AG08396 (cell line): ENCODE measurements around the gene PAFAH2.

Experiments
- DNase-seq: peaks from one replicate; pipeline ENCODE4 v3.0.0; 2012; ENCODE audit warnings: low spot score, mixed read lengths

PAFAH2 gene

DNA sequence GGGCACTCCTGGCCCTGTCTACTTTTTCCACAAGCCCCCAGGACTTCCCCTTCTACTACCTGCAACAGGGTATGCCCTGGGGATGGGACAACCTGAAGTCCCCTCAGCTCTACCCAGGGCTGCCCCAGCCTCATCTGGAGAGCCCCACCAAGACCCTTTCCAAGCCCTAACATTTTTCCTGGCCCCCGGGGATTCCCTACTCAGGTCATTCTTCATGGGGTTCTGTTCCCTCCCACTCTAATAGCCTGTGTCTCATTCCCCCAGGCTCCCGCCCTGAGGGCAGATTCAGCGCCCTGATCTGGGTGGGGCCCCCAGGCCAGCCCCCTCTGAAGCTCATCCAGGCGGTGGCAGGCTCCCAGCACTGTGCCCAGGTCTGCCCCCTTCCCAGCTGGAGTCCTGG lies 33.3 kb upstream of the PAFAH2 start:
- DNase-seq, result no peak

DNA sequence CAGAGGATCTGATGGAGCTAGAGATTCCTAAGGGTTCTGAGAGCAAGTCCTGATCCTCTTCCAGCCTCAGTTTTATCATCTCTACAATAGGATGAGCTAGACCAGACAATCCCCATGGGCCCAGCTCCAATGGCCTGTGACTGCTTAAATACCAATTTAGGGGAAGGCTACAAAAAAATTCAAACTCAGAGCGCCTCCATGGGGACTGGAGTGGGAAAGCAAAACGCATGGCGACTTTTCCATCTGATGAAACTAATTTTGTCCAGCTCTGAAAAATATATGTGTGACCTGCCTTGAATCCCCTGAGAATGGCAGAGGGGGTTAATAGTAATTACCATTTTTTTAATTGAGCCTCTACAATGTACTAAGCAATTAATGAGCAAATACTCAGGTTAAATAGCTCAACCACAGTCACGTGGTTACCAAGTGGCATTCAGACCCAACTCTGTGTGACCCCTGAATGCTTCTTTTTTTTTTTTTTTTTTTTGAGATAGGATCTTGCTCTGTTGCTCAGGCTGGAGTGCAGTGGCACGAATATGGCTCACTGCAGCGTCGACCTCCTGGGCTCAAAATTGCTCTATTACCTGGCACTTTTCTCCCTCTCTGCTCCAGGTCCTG lies 32.1 kb upstream of the PAFAH2 start:
- DNase-seq, result no peak

DNA sequence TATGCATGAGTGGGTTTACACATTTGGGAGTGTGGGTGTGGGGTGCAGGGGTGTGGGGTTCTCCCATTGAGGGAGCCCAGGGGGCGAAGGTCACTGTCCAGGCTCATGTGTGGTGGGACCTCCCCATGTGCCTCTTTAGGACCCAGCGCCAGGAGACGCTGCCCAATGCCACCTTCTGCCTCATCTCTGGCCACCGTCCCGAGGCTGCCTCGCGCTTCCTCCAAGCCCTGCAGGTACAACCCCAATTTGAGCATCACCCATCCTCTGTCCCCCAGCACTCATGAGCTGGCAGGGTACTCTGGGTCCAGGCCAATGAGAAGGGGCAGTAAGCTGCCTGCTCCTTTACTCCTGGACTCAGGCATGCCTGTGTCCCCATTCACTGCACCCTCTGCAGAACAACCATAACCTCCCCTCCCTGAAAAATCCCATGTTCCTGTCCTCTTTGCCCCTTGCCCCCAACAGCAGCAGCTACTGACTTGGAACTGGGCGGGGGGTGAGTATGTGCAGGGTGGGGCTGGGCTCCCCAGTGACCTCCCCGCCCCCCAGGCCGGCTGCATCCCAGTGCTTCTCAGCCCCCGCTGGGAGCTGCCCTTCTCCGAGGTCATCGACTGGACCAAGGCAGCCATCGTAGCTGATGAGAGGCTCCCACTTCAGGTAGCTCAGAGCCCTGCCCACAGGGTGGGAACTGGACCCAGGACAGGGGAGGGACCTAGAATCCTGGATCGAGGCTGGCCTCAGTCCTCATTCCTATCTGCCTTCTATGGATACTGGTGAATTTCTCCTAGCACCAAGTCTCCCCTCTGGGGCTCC lies 31.4 kb upstream of the PAFAH2 start:
- DNase-seq, result no peak

DNA sequence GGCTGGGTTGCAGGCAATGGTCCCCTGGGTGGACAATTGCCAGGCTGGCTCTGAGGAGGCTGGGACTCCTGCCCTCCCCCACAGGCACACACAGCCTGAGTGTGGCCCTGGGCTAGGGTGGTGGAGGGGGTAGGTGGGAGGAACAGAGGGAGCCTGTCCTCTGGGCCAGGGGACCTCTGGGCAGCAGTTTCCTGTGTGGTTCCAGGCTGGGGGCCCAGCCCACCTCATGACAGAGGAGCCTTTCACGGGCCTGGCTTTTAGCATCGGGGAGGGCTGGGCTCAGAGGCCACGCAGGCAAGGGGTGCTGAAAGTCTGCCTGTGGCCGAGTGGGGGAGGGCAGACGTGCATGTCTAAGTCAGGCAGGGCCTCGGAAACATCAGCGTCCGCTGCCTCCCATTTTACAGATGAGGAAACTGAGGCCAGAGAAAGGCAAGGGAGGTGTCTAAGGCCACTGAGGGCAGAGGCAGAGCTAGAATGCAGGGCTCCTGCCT lies 30.7 kb upstream of the PAFAH2 start:
- DNase-seq, result no peak

DNA sequence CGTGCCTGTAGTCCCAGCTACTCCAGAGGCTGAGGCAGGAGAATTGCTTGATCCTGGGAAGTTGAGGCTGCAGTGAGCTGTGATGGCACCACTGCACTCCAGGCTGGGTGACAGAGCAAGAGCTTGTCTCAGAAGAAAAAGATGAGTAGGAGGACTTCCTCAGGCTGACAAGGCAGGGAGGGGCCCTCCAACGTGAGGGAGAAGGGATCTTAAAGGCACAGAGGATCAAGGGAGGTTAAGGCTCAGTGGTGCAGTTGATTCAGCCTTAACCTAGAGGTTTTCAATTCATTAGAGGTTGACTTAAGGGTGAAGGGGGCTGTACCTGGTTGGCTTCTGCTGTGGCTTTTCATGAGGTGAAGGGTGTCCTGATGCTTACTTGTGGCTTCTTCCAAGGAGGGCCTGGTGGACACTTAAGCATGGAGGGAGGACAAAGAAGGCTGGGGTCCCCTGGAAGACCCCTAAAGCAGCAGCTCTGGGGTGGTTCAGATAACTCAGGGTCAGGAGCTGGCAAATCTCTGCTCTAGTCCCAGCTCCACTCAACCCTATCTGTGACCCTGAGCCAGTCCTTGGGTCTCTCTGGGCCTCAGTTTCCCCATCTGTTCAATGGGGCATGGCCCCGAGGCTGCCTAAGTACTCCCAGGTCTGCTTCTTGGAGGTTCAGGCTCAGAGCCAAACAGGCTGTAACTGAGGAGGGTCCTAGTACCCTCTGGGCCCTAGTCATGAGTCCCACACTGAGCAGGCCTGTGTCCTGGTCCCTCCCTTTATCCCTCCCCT lies 30.0 kb upstream of the PAFAH2 start:
- no peak for DNase-seq

DNA sequence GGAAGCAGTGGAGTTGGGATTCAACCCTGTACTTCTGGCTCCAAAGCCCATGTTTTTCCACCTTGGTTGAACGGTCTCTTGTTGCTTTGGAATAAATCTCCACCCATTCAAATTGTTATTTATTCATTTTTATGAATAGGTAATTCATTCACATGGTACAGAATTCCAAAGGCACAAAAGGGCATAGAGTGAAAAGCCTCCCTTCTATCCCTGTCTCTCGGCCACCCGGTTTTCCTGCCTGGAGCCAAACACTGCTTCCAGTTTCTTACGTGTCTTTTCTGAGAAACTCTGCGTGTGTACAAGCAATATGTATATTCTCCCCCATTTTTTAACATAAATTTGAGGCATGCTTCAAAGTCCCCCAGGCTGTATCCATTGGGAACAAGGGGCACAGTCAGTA lies 27.7 kb upstream of the PAFAH2 start:
- no peak for DNase-seq

DNA sequence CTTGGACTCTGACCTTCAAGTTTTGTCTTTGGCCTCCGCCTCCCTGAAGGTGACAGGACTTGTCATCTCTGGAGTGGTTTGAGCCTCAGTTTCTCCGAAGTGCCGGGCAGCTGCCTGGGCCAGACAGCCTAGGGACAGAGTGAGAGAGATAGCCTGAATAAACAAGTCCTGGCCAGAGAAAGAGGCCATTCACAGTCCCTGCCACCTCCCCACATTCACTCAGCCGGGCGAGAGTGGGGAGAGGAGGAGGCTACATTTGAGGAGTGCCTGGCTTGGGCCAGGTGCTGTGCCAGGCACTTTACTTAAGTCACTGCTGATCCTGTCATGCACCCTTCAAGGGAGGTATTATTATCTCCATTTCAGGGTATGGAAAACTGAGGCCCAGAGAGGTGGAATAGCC lies 27.2 kb upstream of the PAFAH2 start:
- no peak for DNase-seq

DNA sequence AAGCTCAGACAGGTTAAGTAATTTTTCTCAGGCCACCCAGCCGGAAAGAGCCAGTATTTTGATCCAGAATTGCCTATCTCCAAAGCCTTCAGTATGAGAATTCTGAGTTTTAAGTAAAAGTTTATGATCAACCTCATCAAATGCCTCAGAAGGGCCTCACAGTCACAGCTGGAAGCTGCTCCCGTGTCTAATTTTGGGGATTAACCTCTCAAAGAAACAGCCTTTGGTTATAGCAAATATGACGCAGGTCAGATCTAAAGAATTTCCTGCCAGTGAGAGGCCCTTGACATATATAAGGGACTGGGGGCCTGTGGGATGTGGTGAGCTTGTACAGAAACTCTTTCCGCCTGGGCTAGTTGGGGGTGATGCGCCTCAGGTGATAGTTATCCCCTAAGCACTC lies 26.0 kb upstream of the PAFAH2 start:
- no peak for DNase-seq

DNA sequence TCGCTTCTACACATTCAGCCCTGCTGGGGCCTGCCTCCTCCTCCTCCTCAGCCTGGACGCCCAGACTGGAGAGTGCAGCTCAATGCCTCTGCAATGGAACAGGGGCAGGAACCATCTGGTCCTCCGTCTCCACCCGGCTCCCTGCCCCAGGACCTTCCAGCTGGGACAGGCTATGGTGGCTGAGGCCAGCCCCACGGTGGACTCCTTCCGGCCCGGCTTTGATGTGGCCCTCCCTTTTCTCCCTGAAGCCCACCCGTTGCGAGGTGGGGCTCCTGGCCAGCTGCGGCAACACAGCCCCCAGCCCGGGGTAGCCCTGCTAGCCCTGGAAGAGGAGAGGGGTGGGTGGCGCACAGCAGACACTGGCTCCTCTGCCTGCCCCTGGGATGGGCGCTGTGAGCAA lies 25.1 kb upstream of the PAFAH2 start:
- no peak for DNase-seq

DNA sequence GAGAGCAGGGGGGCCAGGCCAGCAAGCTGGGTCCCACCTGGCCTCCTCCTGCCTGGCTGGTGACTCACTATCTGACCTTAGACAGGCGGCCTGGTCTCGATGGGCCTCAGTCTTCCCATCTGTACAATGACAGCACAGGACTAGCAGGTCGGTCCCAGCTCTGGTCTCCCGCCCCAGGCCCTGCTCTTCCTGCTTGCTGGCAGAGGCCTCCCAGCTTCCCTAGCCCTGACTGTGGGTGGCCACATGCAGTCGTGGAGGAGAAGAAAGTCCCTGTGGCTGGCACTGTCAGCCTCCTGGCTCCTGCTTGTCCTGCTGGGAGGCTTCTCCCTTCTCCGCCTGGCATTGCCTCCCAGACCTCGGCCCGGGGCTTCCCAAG lies 24.5 kb upstream of the PAFAH2 start:
- no peak for DNase-seq

DNA sequence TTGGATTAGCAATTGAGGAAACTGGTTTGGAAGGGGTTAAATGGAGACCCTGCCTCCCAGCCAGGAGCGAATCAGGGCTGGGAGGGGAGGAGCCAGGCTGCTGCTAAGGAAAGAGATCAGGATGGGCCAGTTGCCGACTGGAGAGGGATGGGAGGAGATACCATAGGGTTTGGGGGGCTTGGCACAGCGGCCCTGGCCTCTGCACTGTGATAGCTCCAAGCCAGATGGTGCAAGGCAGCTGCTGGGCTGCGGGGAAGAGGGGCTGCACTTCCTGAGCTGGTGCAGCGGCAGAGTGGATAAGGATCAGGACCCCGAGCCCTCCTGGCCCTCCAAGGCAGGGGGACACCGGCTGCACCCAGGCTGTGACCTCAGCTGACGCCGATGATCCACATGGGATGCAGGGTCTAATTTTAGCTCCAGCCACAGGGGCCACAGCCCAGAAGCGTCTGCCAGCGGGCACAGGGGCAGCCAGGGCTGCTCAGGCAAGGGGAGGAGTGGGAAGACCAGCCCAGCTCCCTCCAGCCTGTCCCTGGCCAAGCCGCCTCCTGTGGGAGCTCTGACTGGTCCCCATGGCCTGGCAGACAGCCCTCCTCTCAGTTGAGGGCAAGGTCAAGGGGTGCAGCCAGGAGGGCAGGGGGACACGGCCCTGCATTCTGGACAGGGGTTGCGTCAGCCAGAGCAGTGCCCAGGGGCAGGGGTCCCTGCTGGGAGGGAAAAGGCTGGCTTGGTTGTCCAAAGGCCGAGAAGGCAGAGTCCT lies 24.0 kb upstream of the PAFAH2 start, which contains the start of gene EXTL1:
TSS of gene EXTL1 (plus strand) at position 129 of the 757 bp plus-strand sequence. CDS start 872 bp downstream, outside the sequence.
- DNase-seq, result peak; percentile 67

DNA sequence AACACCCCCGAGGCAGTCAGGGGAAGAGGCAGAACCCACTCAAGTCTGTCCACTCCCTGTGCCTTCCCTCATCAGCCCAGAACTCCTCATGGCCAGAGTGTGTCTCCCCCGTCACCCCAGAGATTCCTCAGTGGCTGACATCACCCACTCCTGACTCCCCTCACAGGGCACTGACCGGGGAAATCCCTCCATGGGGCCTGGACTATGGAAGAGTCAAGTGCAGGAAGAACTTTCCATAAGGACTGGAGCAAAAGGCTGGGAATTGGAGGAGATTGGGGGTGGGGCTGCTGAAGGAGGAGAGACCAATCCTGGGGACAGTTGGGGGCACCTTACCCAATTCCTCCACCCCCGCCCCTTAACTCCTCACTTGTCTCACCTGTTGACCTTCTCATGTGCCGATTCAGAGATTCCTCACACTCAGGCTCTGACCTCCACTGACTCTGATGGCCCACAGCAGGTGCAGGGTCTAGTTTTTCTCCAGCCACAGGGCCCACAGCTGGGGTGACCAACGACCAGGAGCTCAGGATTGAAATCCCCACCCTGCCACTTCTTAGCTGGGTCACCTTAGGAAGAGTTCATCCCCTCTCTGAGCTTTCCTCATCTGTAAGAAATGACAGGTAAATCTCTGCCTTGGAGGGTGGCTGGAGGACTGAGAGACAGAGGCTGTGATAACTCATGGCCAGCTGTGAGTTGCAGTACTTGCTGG lies 23.2 kb upstream of the PAFAH2 start:
- DNase-seq, result no peak

DNA sequence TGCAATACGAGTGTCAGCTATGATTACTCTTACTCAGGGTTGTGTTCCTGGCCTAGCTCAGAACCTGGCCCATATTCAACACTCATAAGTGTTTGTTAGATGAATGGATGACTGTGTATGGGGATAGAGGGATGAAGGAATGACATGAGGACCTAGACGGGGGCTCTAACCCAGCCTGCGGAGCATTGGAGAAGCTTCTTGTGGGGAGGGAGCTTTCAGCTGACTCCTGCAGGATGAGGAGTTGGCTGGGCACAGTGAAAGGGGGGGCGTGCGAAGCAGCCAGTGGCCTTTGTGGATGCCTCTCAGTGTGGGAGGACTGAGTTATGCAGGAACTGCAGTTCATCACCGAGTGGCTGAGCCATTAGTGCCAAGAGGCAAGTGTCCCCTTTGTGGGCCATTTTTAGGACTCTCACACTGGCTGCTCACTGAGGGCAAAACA lies 22.5 kb upstream of the PAFAH2 start:
- peak; percentile 59 for DNase-seq

DNA sequence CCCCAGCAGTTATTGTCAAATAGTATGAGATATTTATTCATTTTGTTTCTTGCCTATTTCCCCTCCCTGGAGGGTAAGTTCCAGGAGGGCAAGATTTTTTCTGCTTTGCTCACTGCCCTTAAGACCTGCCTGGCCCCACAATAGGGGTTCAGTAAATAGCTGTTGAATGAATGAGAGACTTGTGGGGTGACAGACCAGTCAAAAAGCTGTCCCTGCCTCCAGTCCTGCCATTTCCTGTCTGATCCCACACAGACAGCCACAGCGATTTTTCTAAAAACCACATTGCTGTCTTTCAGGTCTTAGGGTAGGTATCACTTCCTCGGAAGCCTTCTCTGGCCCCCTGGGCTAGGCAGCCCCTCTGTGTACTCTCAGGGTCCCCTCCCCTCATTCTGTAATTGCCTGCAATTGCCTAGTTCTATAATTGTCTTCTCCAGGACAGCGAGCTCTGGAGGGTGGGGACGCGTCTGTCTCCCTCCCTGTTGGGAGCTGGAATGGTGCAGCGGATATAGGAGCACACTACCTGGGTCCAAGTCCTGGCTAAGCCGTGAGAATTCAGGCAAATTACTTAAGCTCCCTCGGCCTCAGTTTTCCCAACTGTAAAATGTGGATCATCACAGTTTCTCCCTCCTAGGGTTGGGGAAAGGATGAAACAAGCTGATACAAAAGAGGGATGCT lies 21.9 kb upstream of the PAFAH2 start:
- DNase-seq, result no peak

DNA sequence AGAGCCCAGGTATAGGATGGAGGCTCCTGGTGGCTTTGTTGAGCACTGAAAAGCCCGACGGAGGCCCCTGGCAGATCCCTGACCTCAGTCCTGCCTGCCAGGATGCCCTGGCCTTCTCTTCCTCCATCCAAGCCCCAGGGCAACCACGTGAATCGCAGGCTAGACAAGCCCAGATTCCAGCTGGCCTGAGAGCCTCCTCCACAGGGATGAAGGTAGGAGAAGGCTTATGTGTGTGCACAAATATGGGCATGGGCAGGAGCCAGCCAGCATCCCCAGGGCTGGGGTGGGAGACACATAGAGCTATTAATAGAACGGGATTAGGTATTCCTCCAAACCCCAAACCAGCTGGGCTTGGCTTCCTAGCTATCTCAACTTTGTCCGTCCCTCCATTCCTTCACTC lies 19.7 kb upstream of the PAFAH2 start:
- no peak for DNase-seq

DNA sequence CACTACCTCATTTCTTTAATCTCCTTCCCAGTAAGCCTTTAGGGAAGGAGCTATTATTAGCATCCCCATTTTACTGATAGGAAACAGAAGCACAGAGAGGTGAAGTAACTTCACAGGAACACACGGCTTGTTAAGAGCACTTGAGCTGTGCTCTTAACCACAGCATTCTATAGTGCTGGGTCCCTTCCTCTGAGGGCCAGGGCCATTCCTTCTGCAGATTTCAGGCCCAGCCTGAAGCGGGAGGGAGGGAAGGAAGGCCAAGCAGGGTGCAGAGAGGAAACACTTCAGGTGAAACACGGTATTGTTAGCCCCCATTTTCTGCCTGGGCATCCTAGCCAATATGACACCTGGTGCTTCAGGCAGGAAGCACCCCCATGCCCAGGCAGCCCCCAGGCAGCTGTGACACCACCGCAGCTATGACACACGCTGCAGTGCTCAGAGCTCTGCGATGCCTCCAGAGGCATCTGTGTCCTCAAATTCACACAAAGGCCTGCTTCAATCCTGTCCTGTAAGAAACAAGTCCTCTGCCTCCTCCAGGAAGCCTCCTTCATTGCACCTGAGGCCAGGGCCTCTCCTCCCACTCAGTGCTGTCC lies 19.2 kb upstream of the PAFAH2 start:
- no peak for DNase-seq

DNA sequence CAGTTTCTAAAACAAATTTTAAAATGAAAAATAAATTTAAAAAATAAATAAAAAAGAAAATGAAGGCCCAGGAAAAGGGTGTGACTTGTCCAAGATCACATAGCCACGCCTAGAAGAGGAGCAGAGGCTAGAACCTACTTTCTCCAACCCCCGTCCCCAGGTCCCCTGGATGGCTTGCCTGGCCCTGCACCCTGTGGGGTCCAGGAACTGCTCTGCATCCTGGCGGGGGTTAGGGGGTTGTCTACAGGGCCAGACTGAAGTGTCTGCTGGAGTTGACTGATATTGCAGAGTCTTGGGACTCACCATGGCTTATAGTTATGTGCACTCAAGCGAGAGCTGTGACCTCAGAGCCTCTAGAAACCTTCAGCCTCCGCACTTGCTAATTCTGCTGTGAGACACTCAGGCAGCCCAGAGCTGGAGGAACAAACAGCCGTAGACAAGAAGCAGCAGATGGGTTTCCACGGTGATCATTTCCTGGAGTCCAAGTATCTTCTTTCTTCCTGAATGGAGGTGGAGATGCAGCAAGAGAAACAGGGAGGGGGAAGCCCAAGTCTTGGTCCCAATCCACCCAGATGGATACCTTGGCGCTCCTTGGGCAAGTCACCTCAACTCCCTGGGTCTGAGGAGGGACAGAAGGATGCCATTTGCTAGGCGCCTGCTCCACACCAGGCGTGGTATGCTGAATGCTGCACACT lies 18.5 kb upstream of the PAFAH2 start:
- DNase-seq, result no peak

DNA sequence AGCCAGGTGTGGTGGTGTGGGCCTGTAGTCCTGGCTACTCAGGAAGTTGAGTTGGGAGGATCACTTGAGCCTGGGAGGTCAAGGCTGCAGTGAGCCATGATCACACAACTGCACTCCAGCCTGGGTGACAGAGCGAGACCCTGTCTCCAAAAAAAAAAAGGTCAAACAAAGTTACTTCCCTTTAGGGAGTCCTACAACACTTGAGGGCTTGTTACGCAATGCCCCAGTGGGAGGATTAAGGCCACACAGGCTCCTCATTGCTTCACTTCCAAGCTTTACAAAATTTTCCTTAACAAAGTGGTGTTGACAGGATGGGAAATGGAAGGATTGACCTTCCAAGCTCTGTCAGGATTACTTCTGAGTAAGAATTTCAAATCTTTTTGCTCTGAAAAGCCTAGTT lies 17.5 kb upstream of the PAFAH2 start:
- DNase-seq, result no peak

DNA sequence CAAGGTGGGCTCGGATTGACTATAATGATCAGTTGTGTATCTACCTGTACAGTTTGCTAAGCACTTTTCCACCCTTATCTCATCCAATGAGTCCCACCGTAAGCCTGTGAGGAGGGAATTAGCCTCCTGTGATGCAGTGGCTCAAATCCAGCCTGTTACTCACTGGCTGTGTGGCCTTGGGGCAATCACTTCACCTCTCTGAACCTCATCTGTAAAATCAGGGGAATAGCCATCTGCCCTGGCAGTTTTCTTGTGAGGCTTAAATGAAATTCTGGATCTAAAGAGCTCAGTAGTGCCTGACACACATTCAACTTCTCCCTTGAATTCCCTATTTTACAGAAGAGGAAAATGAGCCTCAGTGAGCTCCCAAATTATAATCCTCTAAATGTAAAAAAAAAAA lies 16.3 kb upstream of the PAFAH2 start:
- no peak for DNase-seq

DNA sequence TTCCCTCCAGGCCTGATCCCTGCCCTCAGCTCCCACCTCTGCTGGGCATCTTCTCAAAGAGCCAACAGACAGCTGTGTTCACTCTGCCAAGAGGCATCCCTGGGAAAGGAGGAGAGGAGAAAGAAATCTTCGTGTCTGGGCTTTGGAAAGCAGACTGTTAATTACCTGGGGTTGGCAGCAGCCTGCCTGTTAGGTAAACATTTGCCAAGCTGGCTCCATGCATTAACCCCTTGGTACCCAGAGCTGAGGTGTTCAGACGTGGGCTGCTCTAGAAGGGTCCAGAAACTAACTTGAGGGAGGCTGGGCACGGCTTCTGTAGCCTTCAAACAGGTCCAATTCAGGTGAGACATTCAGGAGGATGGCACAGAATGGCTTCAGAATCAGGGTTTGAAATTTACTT lies 15.0 kb upstream of the PAFAH2 start:
- DNase-seq, result no peak
